Upper lobe of left lung (tissue), 6 donors: ENCODE measurements around the gene P2RY6. TPM values are rescaled to one million over a fixed set of nuclear protein-coding genes. Genes with fewer than 3 reads are reported as not detected.

Experiments
- ATAC-seq, 2 donors: fragments of 200-7000 bp; cut with Tn5 transposase; one replicate each; pipeline ENCODE4 v1.9.1; 2022; ENCODE audit warnings: mild to moderate bottlenecking in 2 of 2, moderate library complexity in 2 of 2; ENCODE audit not compliant: low FRiP score in 2 of 2
- DNase-seq, 2 donors: peaks; one replicate each; pipeline ENCODE4 v3.0.0-alpha.2; 2019 to 2020
- H3K27ac ChIP-seq, 4 donors: fragments of 200-600 bp; sonication (generic); one replicate each; pipeline ENCODE4 v1.5.1; 2016 to 2019
- H3K27me3 ChIP-seq, 4 donors: fragments of 200-600 bp; sonication (generic); one replicate each; pipeline ENCODE4 v1.5.1; 2017 to 2019
- H3K36me3 ChIP-seq, 4 donors: fragments of 200-600 bp; sonication (generic); one replicate each; pipeline ENCODE4 v1.5.1; 2016 to 2019
- H3K4me1 ChIP-seq, 4 donors: fragments of 200-600 bp; sonication (generic); one replicate each; pipeline ENCODE4 v1.5.1; 2018 to 2019
- H3K4me3 ChIP-seq, 4 donors: fragments of 200-600 bp; sonication (generic); one replicate each; pipeline ENCODE4 v1.5.1; 2017 to 2019; ENCODE audit warnings: mild to moderate bottlenecking in 2 of 4, moderate library complexity in 1 of 4
- H3K9me3 ChIP-seq, 4 donors: fragments of 200-600 bp; sonication (generic); one replicate each; pipeline ENCODE4 v1.5.1; 2018 to 2019
- CTCF ChIP-seq, 6 experiments: fragments of 450-650 bp in 4 of 6; fragments of 200-600 bp in 2 of 6; sonication (generic) in 2 of 6; IDR thresholded peaks; one replicate each; pipeline ENCODE4 v1.5.1; 2016 to 2019; ENCODE audit warnings: antibody characterized with exemption in 6 of 6
- EP300 ChIP-seq, 4 donors: sonication (generic); formaldehyde crosslinking; IDR thresholded peaks; one replicate each; pipeline ENCODE4 v1.5.1; 2017; ENCODE audit warnings: antibody characterized with exemption in 4 of 4, control low read depth in 2 of 4
- POLR2A ChIP-seq, 4 donors: fragments of 450-650 bp; IDR thresholded peaks; one replicate each; pipeline ENCODE4 v1.5.1; 2016 to 2017; ENCODE audit warnings: antibody characterized with exemption in 4 of 4, mild to moderate bottlenecking in 2 of 4
- POLR2AphosphoS5 ChIP-seq, 2 donors: sonication (generic); formaldehyde crosslinking; IDR thresholded peaks; one replicate each; pipeline ENCODE4 v1.5.1; 2017; ENCODE audit warnings: antibody characterized with exemption in 2 of 2
- WGBS, 2 donors: methylation state at CpG; one replicate each; pipeline ENCODE4 v1.1.5; 2017 to 2018; 5-methylcytosine and 5-hydroxymethylcytosine counted together
- total RNA-seq, 6 donors: library from RNA; depleted of rRNA in 4 of 6; stranded (reverse); fragments of >200 nt in 4 of 6; gene quantifications; one replicate each; pipeline versions ENCODE4 v1.1.0 to v1.2.1, GENCODE V29; 2016 to 2021
- donor health status: DM: no; HTN: no; CAD: no; lungs with moderate emphysema.
- donor health status: DM: no; HTN: yes; CAD: no; lungs with severe emphysema.

P2RY6 gene
- total RNA-seq, 6 donors from 2014 or later = 0.30 to 5.3 (median 1.4) TPM; not detected in 1

GRCh38 chr11:73297702-73298101 is 25.6 kb downstream of the P2RY6 start:
- no peaks in the 10 kb centered on the region for H3K36me3 ChIP-seq
- no peak overlapping the region for H3K4me3 ChIP-seq
- ATAC-seq = no peak
- TF ChIP-seq CTCF (IDR thresholded peaks at IDR 0.05) (no peak), EP300 (IDR thresholded peaks at IDR 0.05) (no peak), POLR2AphosphoS5 (IDR thresholded peaks at IDR 0.05) (no peak), POLR2A (IDR thresholded peaks at IDR 0.05) (no peak)
- H3K27me3 ChIP-seq = no peaks in the 10 kb centered on the region
- H3K9me3 ChIP-seq = no peaks in the 10 kb centered on the region
- no peak overlapping the region for H3K27ac ChIP-seq
- H3K4me1 ChIP-seq = no peaks in the 10 kb centered on the region
- 91 to 100% methylated on average over 3 of the region's 3 CpGs for WGBS, 2 donors
- DNase-seq = no peak

GRCh38 chr11:73298233-73298632 is 26.1 kb downstream of the P2RY6 start:
- Histone ChIP-seq H3K36me3 (no peaks in the 10 kb centered on the region), H3K27ac (no peak overlapping the region), H3K9me3 (no peaks in the 10 kb centered on the region), H3K27me3 (no peaks in the 10 kb centered on the region), H3K4me3 (no peak overlapping the region), H3K4me1 (no peaks in the 10 kb centered on the region)
- ATAC-seq = no peak
- DNase-seq = no peak
- 79 to 81% methylated on average over 5 of the region's 5 CpGs for WGBS, 2 donors
- no peak for TF ChIP-seq POLR2AphosphoS5 (IDR thresholded peaks at IDR 0.05)
- no peak for TF ChIP-seq CTCF (IDR thresholded peaks at IDR 0.05)
- TF ChIP-seq POLR2A (IDR thresholded peaks at IDR 0.05) = no peak
- no peak for TF ChIP-seq EP300 (IDR thresholded peaks at IDR 0.05)

- no peak for ATAC-seq
Measured at GRCh38 chr11:73299751-73300150, 27.6 kb downstream of the P2RY6 start.

GRCh38 chr11:73306069-73306841 is 34.1 kb downstream of the P2RY6 start:
- Histone ChIP-seq H3K36me3 (peaks cover 0 to 5% (median 0%) of the 10 kb centered on the region in 4 donors), H3K4me3 (no peak overlapping the region), H3K4me1 (peaks cover 20 to 44% (median 30%) of the 10 kb centered on the region in 4 donors), H3K27ac (peak overlapping the region in 2 of 4 donors; percentile 96 to 99), H3K27me3 (no peaks in the 10 kb centered on the region), H3K9me3 (no peaks in the 10 kb centered on the region)
- DNase-seq (no peak), ATAC-seq (no peak)
- TF ChIP-seq EP300 (IDR thresholded peaks at IDR 0.05) (no peak), POLR2A (IDR thresholded peaks at IDR 0.05) (no peak), POLR2AphosphoS5 (IDR thresholded peaks at IDR 0.05) (no peak), CTCF (IDR thresholded peaks at IDR 0.05) (no peak)
- 69 to 74% methylated on average over 7 of the region's 7 CpGs for WGBS, 2 donors

More at GRCh38 chr11:73299751-73300150, 27.6 kb downstream of the P2RY6 start:
- no peaks in the 10 kb centered on the region for H3K27me3 ChIP-seq
- DNase-seq = no peak
- H3K27ac ChIP-seq = no peak overlapping the region
- no peaks in the 10 kb centered on the region for H3K4me1 ChIP-seq
- no peak overlapping the region for H3K4me3 ChIP-seq
- TF ChIP-seq CTCF (IDR thresholded peaks at IDR 0.05) = no peak
- no peak for TF ChIP-seq EP300 (IDR thresholded peaks at IDR 0.05)
- H3K36me3 ChIP-seq = no peaks in the 10 kb centered on the region
- WGBS, 2 donors = 85 to 88% methylated on average over 9 to 10 of the region's 10 CpGs
- no peaks in the 10 kb centered on the region for H3K9me3 ChIP-seq

GRCh38 chr11:73306977-73307322 is 34.8 kb downstream of the P2RY6 start:
- 15 to 16% methylated on average over 18 of the region's 18 CpGs for WGBS, 2 donors
- Histone ChIP-seq H3K36me3 (peaks cover 0 to 5% (median 0%) of the 10 kb centered on the region in 4 donors), H3K4me3 (peak overlapping the region in 3 of 4 donors; percentile 66 to 69 (median 69)), H3K4me1 (peaks cover 22 to 50% (median 37%) of the 10 kb centered on the region in 4 donors), H3K9me3 (no peaks in the 10 kb centered on the region), H3K27ac (peak overlapping the region in 3 of 4 donors; percentile 91 to 99 (median 96)), H3K27me3 (no peaks in the 10 kb centered on the region)
- DNase-seq (no peak), ATAC-seq (no peak)
- no peak for TF ChIP-seq EP300 (IDR thresholded peaks at IDR 0.05)
- no peak for TF ChIP-seq POLR2A (IDR thresholded peaks at IDR 0.05)
- no peak for TF ChIP-seq POLR2AphosphoS5 (IDR thresholded peaks at IDR 0.05)
- TF ChIP-seq CTCF (IDR thresholded peaks at IDR 0.05) = no peak
